D721Med (cell line): ENCODE results near the gene S1PR1.
"Not testable (repeated sequence)": the region's sequence is repeated elsewhere in the genome, so short reads cannot be mapped to it uniquely, and the experiment has no call there.

Experiments used
- DNase-seq: peaks from one replicate; pipeline ENCODE4 v3.0.0; 2011; ENCODE audit warnings: low spot score; ENCODE audit not compliant: insufficient read length
- FAIRE-seq: peaks from 2 replicates; lab custom pipeline; 2011; peaks lifted over from hg19 to GRCh38; lab: Jason Lieb, UNC
- TF ChIP-seq, protein P1 (sequence below): IDR thresholded peaks from 2 replicates; pipeline ENCODE4 v1.5.1; 2012; ENCODE audit warnings: mild to moderate bottlenecking, control low read depth; ENCODE audit not compliant: insufficient read depth; ENCODE audit errors: missing control alignments

S1PR1 gene

DNA sequence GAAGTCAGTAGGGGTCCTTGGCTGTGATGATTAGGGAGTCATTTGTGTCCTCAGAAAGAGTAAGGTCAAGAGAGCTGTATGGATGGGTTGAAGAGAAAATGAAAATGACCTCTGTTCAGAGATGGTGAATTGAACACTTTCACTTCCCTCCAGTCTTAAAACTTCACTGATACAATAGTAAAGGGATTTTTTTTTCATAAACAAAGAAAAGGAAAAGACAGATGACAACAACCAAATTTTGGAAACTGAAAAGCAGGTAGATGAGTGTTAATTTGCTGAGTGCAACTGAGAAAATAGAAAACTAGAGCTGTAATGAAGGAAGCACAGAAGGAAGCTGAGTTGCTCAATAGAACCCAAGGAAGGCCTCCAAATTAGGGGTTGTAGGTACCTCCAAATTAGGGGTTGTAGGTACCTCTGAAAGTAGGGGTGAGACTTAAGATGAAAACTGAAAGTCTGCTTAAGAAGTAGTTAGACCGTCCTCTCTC lies 14.8 kb upstream of the S1PR1 start:
- TF ChIP-seq, protein P1, sequence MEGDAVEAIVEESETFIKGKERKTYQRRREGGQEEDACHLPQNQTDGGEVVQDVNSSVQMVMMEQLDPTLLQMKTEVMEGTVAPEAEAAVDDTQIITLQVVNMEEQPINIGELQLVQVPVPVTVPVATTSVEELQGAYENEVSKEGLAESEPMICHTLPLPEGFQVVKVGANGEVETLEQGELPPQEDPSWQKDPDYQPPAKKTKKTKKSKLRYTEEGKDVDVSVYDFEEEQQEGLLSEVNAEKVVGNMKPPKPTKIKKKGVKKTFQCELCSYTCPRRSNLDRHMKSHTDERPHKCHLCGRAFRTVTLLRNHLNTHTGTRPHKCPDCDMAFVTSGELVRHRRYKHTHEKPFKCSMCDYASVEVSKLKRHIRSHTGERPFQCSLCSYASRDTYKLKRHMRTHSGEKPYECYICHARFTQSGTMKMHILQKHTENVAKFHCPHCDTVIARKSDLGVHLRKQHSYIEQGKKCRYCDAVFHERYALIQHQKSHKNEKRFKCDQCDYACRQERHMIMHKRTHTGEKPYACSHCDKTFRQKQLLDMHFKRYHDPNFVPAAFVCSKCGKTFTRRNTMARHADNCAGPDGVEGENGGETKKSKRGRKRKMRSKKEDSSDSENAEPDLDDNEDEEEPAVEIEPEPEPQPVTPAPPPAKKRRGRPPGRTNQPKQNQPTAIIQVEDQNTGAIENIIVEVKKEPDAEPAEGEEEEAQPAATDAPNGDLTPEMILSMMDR = no peak
- no peak for DNase-seq
- FAIRE-seq = no peak

DNA sequence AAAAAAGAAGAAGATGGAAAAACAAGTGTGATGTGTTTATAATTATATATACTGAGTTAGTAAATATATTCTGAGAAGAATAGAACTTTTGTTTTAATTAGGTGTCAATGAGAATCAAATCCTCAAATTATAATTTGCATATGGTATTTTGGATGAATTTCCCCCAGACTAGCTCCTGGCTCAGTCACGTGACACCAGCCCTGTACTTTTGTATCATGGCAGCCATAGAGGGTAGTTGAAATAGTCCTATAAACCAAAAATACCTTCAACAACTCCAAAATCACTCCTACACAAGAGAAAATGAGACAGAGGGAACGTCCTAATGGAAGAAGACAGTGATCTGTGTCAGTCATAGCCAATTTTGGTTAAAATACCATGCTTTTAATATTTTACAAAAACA lies 9.0 kb upstream of the S1PR1 start:
- TF ChIP-seq, protein P1 = no peak
- FAIRE-seq = no peak

DNA sequence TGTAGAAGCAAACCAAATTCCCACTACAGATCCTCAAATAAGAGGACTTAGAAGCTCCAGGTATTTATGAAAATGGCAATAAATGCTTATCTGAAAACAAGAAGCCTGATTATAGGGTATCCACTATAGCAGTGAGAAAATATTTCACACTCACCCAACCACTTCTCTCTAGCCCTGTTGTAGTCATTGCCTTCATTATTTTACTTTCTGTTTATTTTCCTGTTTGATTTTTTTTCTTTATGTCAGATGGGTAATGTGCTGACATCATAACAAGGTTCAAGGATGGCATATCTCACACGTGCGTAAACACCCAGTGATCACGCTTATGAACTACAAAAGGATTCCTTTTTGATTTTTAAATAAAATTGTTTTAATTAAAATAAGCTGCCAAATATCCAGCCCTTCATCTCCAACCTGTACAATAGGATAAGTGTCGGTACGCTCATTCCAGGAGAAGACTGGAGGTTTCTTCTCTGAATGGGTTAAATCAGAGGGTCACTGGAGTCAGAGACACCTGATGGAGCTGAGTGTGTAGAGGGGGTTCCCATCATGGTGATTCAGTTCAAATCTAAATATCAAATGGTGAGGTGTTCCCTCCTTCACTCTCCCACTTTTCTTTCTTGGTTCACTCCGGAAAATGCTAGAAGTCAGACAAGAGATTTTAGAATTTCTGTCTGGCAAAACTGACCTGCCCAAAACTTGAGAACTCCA lies 8.2 kb upstream of the S1PR1 start:
- TF ChIP-seq, protein P1 = no peak
- FAIRE-seq (no peak), DNase-seq (no peak)

More for the DNA sequence above, 9.0 kb upstream of the S1PR1 start:
- no peak for DNase-seq

DNA sequence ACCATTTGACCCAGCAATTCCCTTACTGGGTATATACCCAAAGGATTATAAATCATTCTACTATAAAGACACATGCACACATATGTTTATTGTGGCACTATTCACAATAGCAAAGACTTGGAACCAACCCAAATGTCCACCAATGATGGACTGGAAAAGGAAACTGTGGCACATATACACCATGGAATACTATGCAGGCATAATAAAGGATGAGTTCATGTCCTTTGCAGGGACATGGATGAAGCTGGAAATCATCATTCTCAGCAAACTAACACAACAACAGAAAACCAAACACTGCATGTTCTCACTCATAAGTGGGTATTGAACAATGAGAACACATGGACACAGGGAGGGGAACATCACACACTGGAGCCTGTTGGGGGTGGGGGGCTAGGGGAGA lies 4.6 kb upstream of the S1PR1 start:
- FAIRE-seq, DNase-seq: not testable (repeated sequence)

DNA sequence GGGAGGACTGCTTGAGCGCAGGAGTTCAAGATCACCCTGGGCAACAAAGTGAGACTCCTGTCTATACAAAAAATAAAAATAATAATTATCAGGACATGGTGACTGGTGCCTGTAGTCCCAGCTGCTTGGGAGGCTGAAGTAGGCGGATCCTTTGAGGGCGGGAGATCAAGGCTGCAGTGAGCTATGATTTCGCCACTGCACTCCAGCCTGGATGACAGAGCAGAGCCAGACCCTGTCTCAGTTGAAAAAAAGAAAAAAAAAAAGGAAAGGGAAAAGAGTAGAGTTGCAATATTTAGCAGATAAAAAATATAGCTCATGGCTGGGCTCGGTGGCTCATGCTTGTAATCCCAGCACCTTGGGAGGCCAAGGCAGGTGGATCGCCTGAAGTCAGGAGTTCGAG lies 3.3 kb upstream of the S1PR1 start:
- no peak for FAIRE-seq
- TF ChIP-seq, protein P1 = no peak

DNA sequence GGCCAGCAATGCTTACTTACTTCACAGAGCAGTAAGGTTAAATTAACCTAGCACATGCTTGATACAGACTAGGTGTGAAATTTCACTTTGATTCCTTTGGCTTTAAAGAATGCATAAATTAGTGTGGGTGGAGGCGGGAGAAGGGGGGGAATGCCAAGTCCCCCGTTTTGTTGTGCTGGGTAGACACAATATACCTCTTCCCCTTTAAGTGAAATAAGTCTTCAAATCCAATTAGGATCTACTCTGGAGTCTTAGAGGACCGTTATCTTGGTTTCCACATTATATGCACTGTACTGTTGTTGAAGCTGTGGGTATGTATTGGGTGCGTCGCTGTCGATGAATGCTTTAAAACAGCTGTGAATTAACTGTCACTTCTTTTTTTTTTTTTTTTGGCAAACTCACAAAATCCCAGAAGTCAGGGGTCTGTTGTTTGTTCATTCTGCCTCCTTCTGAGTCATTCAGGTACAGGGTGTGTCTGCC lies 1.6 kb upstream of the S1PR1 start:
- DNase-seq (no peak), FAIRE-seq (no peak)
- TF ChIP-seq, protein P1 = no peak

More for the DNA sequence above, 3.3 kb upstream of the S1PR1 start:
- no peak for DNase-seq

DNA sequence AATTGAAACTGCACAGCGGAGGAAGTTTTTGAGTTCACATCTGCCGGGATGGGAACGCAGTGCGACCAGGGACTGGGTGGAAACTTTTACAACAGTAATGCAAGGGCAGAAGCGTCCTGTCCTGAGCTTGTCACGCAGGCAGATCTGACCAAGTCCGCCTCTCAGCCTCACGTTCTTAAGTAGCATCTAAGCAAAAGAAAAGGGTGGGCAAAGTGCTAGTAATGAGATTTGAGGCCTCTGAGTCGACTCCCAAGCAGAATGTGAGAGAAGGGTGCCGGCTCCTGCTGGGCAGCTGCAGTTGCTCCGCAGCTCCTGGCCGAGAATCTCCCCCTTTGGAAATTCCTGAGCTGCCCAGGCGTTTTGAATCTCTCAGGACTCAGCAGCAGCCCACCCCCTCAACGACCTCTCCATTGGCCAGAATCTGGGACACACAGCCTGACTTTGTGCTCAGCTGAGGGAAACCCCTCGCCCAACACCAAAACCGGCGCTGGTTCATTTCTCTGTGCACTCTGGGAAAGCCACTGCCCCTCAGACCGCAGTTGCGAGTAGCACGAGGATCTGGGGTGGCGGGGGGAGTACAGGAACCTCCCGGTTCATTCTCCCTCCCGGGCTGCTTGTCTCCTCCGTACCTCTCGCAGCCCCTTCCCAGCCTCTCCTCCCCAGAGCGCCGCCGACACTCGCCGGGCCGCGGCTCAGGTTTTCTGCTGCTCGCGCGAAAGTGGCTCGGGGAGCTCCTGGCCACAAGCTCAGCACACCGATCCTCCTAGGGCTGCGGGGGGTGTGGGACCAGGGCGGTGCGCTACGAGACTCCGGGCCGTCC lies 913 bp upstream of the S1PR1 start:
- DNase-seq = no peak
- TF ChIP-seq, protein P1 = no peak
- no peak for FAIRE-seq
